IMR-90 (cell line): ENCODE results near the gene SLC50A1. TPM values are rescaled to one million over a fixed set of nuclear protein-coding genes. Genes with fewer than 3 reads are reported as not detected.

Source experiments
- ATAC-seq: fragments of 200-7000 bp; cut with Tn5 transposase; 2 replicates; pipeline ENCODE4 v1.9.1; 2020; ENCODE audit warnings: low read depth, mild to moderate bottlenecking, moderate library complexity
- BruUV-seq: library from RNA; stranded (reverse); fragments of 400-500 nt; replicated peaks from 2 replicates; lab custom pipeline; 2021; lab: Mats Ljungman, UMichigan
- CTCF ChIA-PET: fragments of 300-600 bp; formaldehyde crosslinking; extraction: SDS; loops from one replicate; lab custom pipeline; 2021; ENCODE audit warnings: antibody characterized with exemption; lab: Yijun Ruan, JAX
- POLR2A ChIA-PET: fragments of 300-600 bp; sonication (Branson Sonifier 250); formaldehyde crosslinking; loops from one replicate; lab custom pipeline; 2022; ENCODE audit warnings: antibody characterized with exemption; ENCODE audit not compliant: unreplicated experiment; lab: Charles Lee
- DNase-seq: peaks from one replicate; pipeline ENCODE4 v3.0.0; 2013
- H2AFZ ChIP-seq: replicated peaks from 2 replicates; pipeline ENCODE3; 2013; ENCODE audit warnings: low read length, mild to moderate bottlenecking; ENCODE audit not compliant: poor library complexity
- H2AK5ac ChIP-seq: 2 replicates; pipeline ENCODE4 v1.6.1; 2013; ENCODE audit warnings: low read depth, low read length, inconsistent platforms
- H2AK9ac ChIP-seq: replicated peaks from 2 replicates; pipeline ENCODE3; 2013; ENCODE audit warnings: mild to moderate bottlenecking, low read depth, low read length, moderate library complexity; ENCODE audit not compliant: poor library complexity
- H2BK120ac ChIP-seq: 2 replicates; pipeline ENCODE4 v1.6.1; 2013; ENCODE audit warnings: low read depth, low read length, inconsistent platforms
- H2BK15ac ChIP-seq: 3 replicates; pipeline ENCODE4 v1.6.1; 2013; ENCODE audit warnings: low read depth, low read length, inconsistent platforms
- H2BK20ac ChIP-seq: 2 replicates; pipeline ENCODE4 v1.6.1; 2013; ENCODE audit warnings: low read depth, mild to moderate bottlenecking, inconsistent platforms, low read length, moderate library complexity
- H2BK5ac ChIP-seq: 2 replicates; pipeline ENCODE4 v1.6.1; 2013; ENCODE audit warnings: mild to moderate bottlenecking, low read depth, low read length, inconsistent platforms; ENCODE audit not compliant: poor library complexity, severe bottlenecking
- H3K14ac ChIP-seq: replicated peaks from 2 replicates; pipeline ENCODE4 v1.6.1; 2013; ENCODE audit warnings: low read depth, low read length, inconsistent platforms
- H3K18ac ChIP-seq: 2 replicates; pipeline ENCODE4 v1.6.1; 2013; ENCODE audit warnings: low read depth, low read length, control low read depth
- H3K23ac ChIP-seq: 2 replicates; pipeline ENCODE4 v1.6.1; 2013; ENCODE audit warnings: low read depth, low read length, inconsistent platforms
- H3K27ac ChIP-seq: 2 replicates; pipeline ENCODE4 v1.5.1; 2013; ENCODE audit warnings: mild to moderate bottlenecking, control low read depth, low read length; ENCODE audit not compliant: insufficient read depth
- H3K27me3 ChIP-seq: 2 replicates; pipeline ENCODE4 v1.6.1; 2013; ENCODE audit warnings: low read length; ENCODE audit not compliant: control insufficient read depth, insufficient read depth
- H3K36me3 ChIP-seq: 2 replicates; pipeline ENCODE4 v1.6.1; 2013; ENCODE audit warnings: low read length, mixed read lengths; ENCODE audit not compliant: control insufficient read depth, insufficient read depth
- H3K4ac ChIP-seq: 2 replicates; pipeline ENCODE4 v1.6.1; 2013; ENCODE audit warnings: low read depth, low read length, inconsistent platforms
- H3K4me1 ChIP-seq: 2 replicates; pipeline ENCODE4 v1.6.1; 2013; ENCODE audit warnings: low read length, mixed read lengths; ENCODE audit not compliant: control insufficient read depth, insufficient read depth
- H3K4me2 ChIP-seq: 2 replicates; pipeline ENCODE4 v1.6.1; 2013; ENCODE audit warnings: low read depth, mild to moderate bottlenecking, control low read depth, low read length, moderate library complexity
- H3K4me3 ChIP-seq: 2 replicates; pipeline ENCODE4 v1.5.1; 2013; ENCODE audit warnings: low read depth, mild to moderate bottlenecking, control low read depth, low read length, moderate library complexity; ENCODE audit not compliant: insufficient read depth
- H3K56ac ChIP-seq: 2 replicates; pipeline ENCODE4 v1.6.1; 2013; ENCODE audit warnings: low read length, inconsistent platforms; ENCODE audit not compliant: insufficient read depth; ENCODE audit errors: extremely low read depth
- H3K79me1 ChIP-seq, 2 experiments: 2 replicates each; pipeline ENCODE4 v1.6.1; 2013; ENCODE audit warnings: low read length in 2 of 2, inconsistent platforms in 1 of 2, low read depth in 1 of 2
- H3K9ac ChIP-seq: 2 replicates; pipeline ENCODE4 v1.6.1; 2013; ENCODE audit warnings: low read depth, low read length, control low read depth
- H3K9me1 ChIP-seq: 2 replicates; pipeline ENCODE4 v1.6.1; 2013; ENCODE audit warnings: low read length, inconsistent platforms; ENCODE audit not compliant: insufficient read depth
- H3K9me3 ChIP-seq: 2 replicates; pipeline ENCODE4 v1.6.1; 2013; ENCODE audit warnings: low read length; ENCODE audit not compliant: control insufficient read depth, insufficient read depth
- H4K20me1 ChIP-seq: 2 replicates; pipeline ENCODE4 v1.6.1; 2013; ENCODE audit warnings: low read length, inconsistent platforms; ENCODE audit not compliant: insufficient read depth
- H4K5ac ChIP-seq: 2 replicates; pipeline ENCODE4 v1.6.1; 2013; ENCODE audit warnings: mild to moderate bottlenecking, low read depth, low read length, control low read depth
- H4K8ac ChIP-seq, 2 experiments: 2 replicates each; pipeline ENCODE4 v1.6.1; 2013; ENCODE audit warnings: low read depth in 2 of 2, low read length in 2 of 2, control low read depth in 1 of 2, inconsistent platforms in 1 of 2
- H4K91ac ChIP-seq: 2 replicates; pipeline ENCODE4 v1.6.1; 2013; ENCODE audit warnings: low read depth, low read length, inconsistent platforms; ENCODE audit not compliant: insufficient read depth
- CEBPB ChIP-seq: IDR thresholded peaks from 2 replicates; pipeline ENCODE4 v1.6.1; 2012; ENCODE audit warnings: low read depth, low read length, improper control_type of control experiment
- CHD1 ChIP-seq: IDR thresholded peaks from 2 replicates; pipeline ENCODE4 v1.6.1; 2012; ENCODE audit warnings: low read depth, low read length, improper control_type of control experiment
- FOS ChIP-seq: fragments of 150-350 bp; IDR thresholded peaks from 2 replicates; pipeline ENCODE4 v1.6.1; 2016; ENCODE audit warnings: low read depth, low read length
- MAZ ChIP-seq: IDR thresholded peaks from 2 replicates; pipeline ENCODE4 v1.6.1; 2012; ENCODE audit warnings: low read depth, mild to moderate bottlenecking, low read length, improper control_type of control experiment, moderate library complexity, borderline replicate concordance
- NFE2L2 ChIP-seq: fragments of 150-350 bp; IDR thresholded peaks from 2 replicates; pipeline ENCODE4 v1.6.1; 2016; ENCODE audit warnings: low read depth, mild to moderate bottlenecking, low read length
- POLR2A ChIP-seq: IDR thresholded peaks from 2 replicates; pipeline ENCODE4 v1.6.1; 2012; ENCODE audit warnings: mild to moderate bottlenecking, low read depth, low read length
- RAD21 ChIP-seq: IDR thresholded peaks from 2 replicates; pipeline ENCODE4 v1.6.1; 2012; ENCODE audit warnings: low read length, improper control_type of control experiment
- RCOR1 ChIP-seq: IDR thresholded peaks from 2 replicates; pipeline ENCODE4 v1.6.1; 2012; ENCODE audit warnings: mild to moderate bottlenecking, low read length, improper control_type of control experiment; ENCODE audit not compliant: insufficient replicate concordance
- RFX5 ChIP-seq: IDR thresholded peaks from 2 replicates; pipeline ENCODE4 v1.8.0; 2012; ENCODE audit warnings: low read depth, mild to moderate bottlenecking, low read length, moderate library complexity
- SMC3 ChIP-seq: fragments of 150-350 bp; IDR thresholded peaks from 2 replicates; pipeline ENCODE4 v1.6.1; 2016; ENCODE audit warnings: low read depth, mild to moderate bottlenecking, antibody characterized with exemption, low read length, moderate library complexity
- WGBS, 2 experiments: methylation state at CpG; one replicate each; pipeline versions ENCODE4 v1.1.5 to v1.1.7; 2013; ENCODE audit warnings: missing lambda C conversion rate in 2 of 2; ENCODE audit not compliant: insufficient read length in 1 of 2; ENCODE audit errors: extremely low coverage in 2 of 2; 5-methylcytosine and 5-hydroxymethylcytosine counted together
- dilution Hi-C: fragments of 300-500 bp; cut with HindIII; formaldehyde crosslinking; loops from one replicate; pipeline ENCODE4 v1.14.3; 2018; ENCODE audit warnings: low sequenced_read_pairs; ENCODE audit not compliant: unreplicated experiment
- in situ Hi-C: fragments of 300-500 bp; cut with MboI; formaldehyde crosslinking; loops from 3 replicates; pipeline ENCODE4 v1.14.3; 2019; ENCODE audit warnings: low sequenced_read_pairs, inconsistent platforms, mixed read lengths
- intact Hi-C: fragments of 100-400 bp; cut with micrococcal nuclease; formaldehyde crosslinking; loops from 2 replicates; pipeline ENCODE4 v1.10.0; 2022
- polyA plus RNA-seq, 3 experiments: library from polyadenylated mRNA; depleted of rRNA; stranded (reverse); fragments of >200 nt; gene quantifications; 2 replicates each; pipeline ENCODE4 v1.2.3, GENCODE V29; 2012; ENCODE audit warnings: low replicate concordance in 1 of 3
- total RNA-seq: library from RNA; depleted of rRNA; stranded (reverse); fragments of >200 nt; gene quantifications from 2 replicates; pipeline ENCODE4 v1.2.3, GENCODE V29; 2012
- TF ChIP-seq, protein P1 (sequence below): fragments of 150-350 bp; IDR thresholded peaks from 2 replicates; pipeline ENCODE4 v1.6.1; 2017; ENCODE audit warnings: mild to moderate bottlenecking, antibody characterized with exemption, low read length, low read depth
- TF ChIP-seq, protein P2 (sequence below): fragments of 150-350 bp; IDR thresholded peaks from 2 replicates; pipeline ENCODE4 v1.6.1; 2016; ENCODE audit warnings: low read depth, mild to moderate bottlenecking, low read length, moderate library complexity, borderline replicate concordance
- TF ChIP-seq, protein P3 (sequence below): conservative IDR thresholded peaks from 2 replicates; pipeline ENCODE4 v1.5.1; 2012; ENCODE audit warnings: mild to moderate bottlenecking, low read depth, low read length, improper control_type of control experiment

Gene SLC50A1
- total and polyA plus RNA-seq, 2 of the 4 experiments (the other 2 are of a cell fraction): 20.6 to 20.8 TPM

DNA sequence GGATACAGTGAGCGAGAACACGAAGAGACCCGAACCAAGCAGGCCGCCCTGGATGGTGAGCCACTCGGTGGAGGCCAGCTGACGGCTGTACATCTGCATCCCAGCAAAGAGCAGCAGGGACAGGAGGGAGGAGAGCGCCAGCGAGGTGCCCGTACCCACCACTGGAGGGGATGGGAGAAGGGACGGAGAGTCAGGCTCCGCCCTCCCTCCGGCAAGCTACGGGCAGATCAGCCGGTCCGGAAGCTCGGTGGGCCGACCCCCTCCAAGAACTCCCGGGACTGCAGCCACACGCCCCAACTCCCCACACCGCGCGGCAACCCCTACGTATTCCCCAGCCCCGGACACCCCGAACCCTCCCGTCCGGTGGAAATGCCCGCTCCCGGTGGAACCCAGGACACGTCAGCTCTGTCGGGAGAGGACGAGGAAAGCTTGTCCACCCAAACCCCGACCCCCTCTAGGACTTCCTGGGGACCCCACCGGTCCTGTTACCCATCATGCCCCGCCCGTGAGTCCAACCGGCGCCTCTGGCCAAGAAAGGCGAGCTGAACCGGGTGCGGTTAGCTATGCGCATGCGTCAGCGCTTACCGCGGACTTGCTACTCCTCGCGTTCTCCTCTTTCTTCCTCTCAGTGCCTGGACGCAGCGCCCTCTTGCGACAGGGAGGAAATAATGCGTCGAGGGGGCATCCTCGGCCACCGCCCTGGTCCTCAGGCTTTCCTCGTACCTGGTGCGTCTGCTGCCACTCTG is 37.3 kb downstream of the SLC50A1 start, which contains the start of gene KRTCAP2:
KRTCAP2 (minus strand) TSS at position 573 of the 746 bp plus-strand sequence; CDS start at position 493, 80 bp downstream.
- Histone ChIP-seq H3K9me3 (no peaks in the 10 kb centered on the region), H3K36me3 (peaks cover 28% of the 10 kb centered on the region), H2AFZ (peak within 1 kb of the TSS; percentile 96), H2AK9ac (peak within 1 kb of the TSS; percentile 93), H4K91ac (peak within 1 kb of the TSS; percentile 83), H3K27me3 (no peaks in the 10 kb centered on the region), H2AK5ac (peak within 1 kb of the TSS; percentile 87), H3K9ac (peak within 1 kb of the TSS; percentile 94), H3K4me3 (peak within 1 kb of the TSS; percentile 81), H3K4me2 (peak within 1 kb of the TSS; percentile 94), H3K4ac (peak within 1 kb of the TSS; percentile 92), H2BK20ac (no peak within 1 kb of the TSS), H3K18ac (peak within 1 kb of the TSS; percentile 38), H3K4me1 (peaks cover 3% of the 10 kb centered on the region), H3K23ac (peak within 1 kb of the TSS; percentile 66; the same call in 1 of the 2 replicates), H4K8ac (peak within 1 kb of the TSS; percentile 34 to 98), H2BK120ac (peak within 1 kb of the TSS; percentile 37), H4K20me1 (no peaks in the 10 kb centered on the region), H3K27ac (peak within 1 kb of the TSS; percentile 93), H3K9me1 (peaks cover 2% of the 10 kb centered on the region; the same call in 1 of the 2 replicates), H4K5ac (peak within 1 kb of the TSS; percentile 92), H3K56ac (peak within 1 kb of the TSS; percentile 76), H3K14ac (peak within 1 kb of the TSS; percentile 82), H3K79me1 (peaks cover 0 to 46% of the 10 kb centered on the region in 2 experiments), H2BK15ac (no peak within 1 kb of the TSS; the same call in 2 of the 3 replicates), H2BK5ac (peak within 1 kb of the TSS; percentile 86)
- intact Hi-C loops (loop anchor here (10.0 kb wide), 2 partner anchors 198 to 422 kb away; partner anchors contain the start of genes CKS1B and SHC1), in situ Hi-C loops (no loop called here), dilution Hi-C loops (no loop called here)
- WGBS, 2 experiments: 0% methylated on average over 19 of the region's 57 CpGs; no CpG with 5 or more reads in 1 of the 2 experiments
- ChIA-PET CTCF (interaction anchor here (0.6 to 1.6 kb wide), 8 partner anchors 21 to 704 kb away, joined by 3 to 19 read pairs (median 6); partner anchors contain the start of genes CLK2, PBXIP1 and THBS3), POLR2A (interaction anchor here (0.9 to 1.0 kb wide), 2 partner anchors 21 to 52 kb away, joined by 3 to 4 read pairs; no protein-coding TSS in a partner anchor)
- ATAC-seq (peak; percentile 80), DNase-seq (peak; percentile 95)
- no TSS peak for BruUV-seq
- TF ChIP-seq, protein P1, sequence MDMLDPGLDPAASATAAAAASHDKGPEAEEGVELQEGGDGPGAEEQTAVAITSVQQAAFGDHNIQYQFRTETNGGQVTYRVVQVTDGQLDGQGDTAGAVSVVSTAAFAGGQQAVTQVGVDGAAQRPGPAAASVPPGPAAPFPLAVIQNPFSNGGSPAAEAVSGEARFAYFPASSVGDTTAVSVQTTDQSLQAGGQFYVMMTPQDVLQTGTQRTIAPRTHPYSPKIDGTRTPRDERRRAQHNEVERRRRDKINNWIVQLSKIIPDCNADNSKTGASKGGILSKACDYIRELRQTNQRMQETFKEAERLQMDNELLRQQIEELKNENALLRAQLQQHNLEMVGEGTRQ: no peak
- TF ChIP-seq MAZ (peak; percentile 85; the same call in 1 of the 2 replicates), POLR2A (peak; percentile 87), CHD1 (no peak; the same call in 1 of the 2 replicates), RFX5 (no peak), CEBPB (peak; percentile 54), NFE2L2 (no peak), SMC3 (peak; percentile 21; the same call in 1 of the 2 replicates), RCOR1 (peak; percentile 85), RAD21 (peak; percentile 49), FOS (no peak)
- TF ChIP-seq, protein P2, sequence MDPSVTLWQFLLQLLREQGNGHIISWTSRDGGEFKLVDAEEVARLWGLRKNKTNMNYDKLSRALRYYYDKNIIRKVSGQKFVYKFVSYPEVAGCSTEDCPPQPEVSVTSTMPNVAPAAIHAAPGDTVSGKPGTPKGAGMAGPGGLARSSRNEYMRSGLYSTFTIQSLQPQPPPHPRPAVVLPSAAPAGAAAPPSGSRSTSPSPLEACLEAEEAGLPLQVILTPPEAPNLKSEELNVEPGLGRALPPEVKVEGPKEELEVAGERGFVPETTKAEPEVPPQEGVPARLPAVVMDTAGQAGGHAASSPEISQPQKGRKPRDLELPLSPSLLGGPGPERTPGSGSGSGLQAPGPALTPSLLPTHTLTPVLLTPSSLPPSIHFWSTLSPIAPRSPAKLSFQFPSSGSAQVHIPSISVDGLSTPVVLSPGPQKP: no peak
- TF ChIP-seq, protein P3, sequence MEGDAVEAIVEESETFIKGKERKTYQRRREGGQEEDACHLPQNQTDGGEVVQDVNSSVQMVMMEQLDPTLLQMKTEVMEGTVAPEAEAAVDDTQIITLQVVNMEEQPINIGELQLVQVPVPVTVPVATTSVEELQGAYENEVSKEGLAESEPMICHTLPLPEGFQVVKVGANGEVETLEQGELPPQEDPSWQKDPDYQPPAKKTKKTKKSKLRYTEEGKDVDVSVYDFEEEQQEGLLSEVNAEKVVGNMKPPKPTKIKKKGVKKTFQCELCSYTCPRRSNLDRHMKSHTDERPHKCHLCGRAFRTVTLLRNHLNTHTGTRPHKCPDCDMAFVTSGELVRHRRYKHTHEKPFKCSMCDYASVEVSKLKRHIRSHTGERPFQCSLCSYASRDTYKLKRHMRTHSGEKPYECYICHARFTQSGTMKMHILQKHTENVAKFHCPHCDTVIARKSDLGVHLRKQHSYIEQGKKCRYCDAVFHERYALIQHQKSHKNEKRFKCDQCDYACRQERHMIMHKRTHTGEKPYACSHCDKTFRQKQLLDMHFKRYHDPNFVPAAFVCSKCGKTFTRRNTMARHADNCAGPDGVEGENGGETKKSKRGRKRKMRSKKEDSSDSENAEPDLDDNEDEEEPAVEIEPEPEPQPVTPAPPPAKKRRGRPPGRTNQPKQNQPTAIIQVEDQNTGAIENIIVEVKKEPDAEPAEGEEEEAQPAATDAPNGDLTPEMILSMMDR: peak; percentile 97
